ENCODE measurements around the gene NOP9. TPM values are rescaled to one million over a fixed set of nuclear protein-coding genes. Genes with fewer than 3 reads are reported as not detected.

Gene NOP9
- total RNA-seq, result 14.2 and 17.1 TPM in 2 replicates

GRCh38 chr14:24299255-24300191 lies at the start of gene NOP9, which contains the start of gene DHRS1:
Gene NOP9, plus strand, starts transcription at chr14:24299850. Its CDS starts 105 bp downstream, at chr14:24299955.
Gene DHRS1, minus strand, starts transcription at chr14:24299780. Its CDS starts 674 bp downstream, at chr14:24299106.

GRCh38 chr14:24262821-24263733 lies 36.6 kb upstream of the NOP9 start, which contains the start of gene TGM1:
Gene TGM1, minus strand, starts transcription at chr14:24263177. Its CDS starts 825 bp downstream, at chr14:24262352.

GRCh38 chr14:24271134-24271833 lies 28.4 kb upstream of the NOP9 start, which contains the start of gene RABGGTA:
Gene RABGGTA, minus strand, starts transcription at chr14:24271597. Its CDS starts 482 bp downstream, at chr14:24271115.

GRCh38 chr14:24307575-24308341 lies 8.1 kb downstream of the NOP9 start, which contains the start of gene CIDEB:
Gene CIDEB, minus strand, starts transcription at chr14:24307977. Its CDS starts 119 bp downstream, at chr14:24307858.

GRCh38 chr14:24309538-24310264 lies 10.1 kb downstream of the NOP9 start, which contains the start of gene LTB4R2:
Gene LTB4R2, plus strand, starts transcription at chr14:24310140. Its CDS starts 525 bp downstream, at chr14:24310665.

GRCh38 chr14:24310646-24311604 lies 11.3 kb downstream of the NOP9 start, which contains the start of gene LTB4R:
Gene LTB4R, plus strand, starts transcription at chr14:24311502. Its CDS starts 4,150 bp downstream, at chr14:24315652.

GRCh38 chr14:24334431-24335291 lies 35.0 kb downstream of the NOP9 start, which contains the start of gene ADCY4:
Gene ADCY4, minus strand, starts transcription at chr14:24335071. Its CDS starts 419 bp downstream, at chr14:24334652.

GRCh38 chr14:24339284-24340151 lies 39.9 kb downstream of the NOP9 start, which contains the start of gene RIPK3:
Gene RIPK3, minus strand, starts transcription at chr14:24339991. Its CDS starts 165 bp downstream, at chr14:24339826.

Other genes with a start within 250 kb of the NOP9 start
- under 0.01 TPM in 2 replicates for gene CARMIL3, start 247.8 kb upstream of the NOP9 start, total RNA-seq
- gene CPNE6, start 228.3 kb upstream of the NOP9 start, total RNA-seq, result not detected in 2 replicates
- 20.1 and 38.3 TPM in 2 replicates for gene PCK2, start 205.5 kb upstream of the NOP9 start, total RNA-seq
- gene DCAF11, start 185.1 kb upstream of the NOP9 start, total RNA-seq, result 50.9 and 53.0 TPM in 2 replicates
- 0.28 and 0.46 TPM in 2 replicates for gene NRL, start 184.9 kb upstream of the NOP9 start, total RNA-seq
- under 0.01 TPM in 1 of 2 replicates, not detected in the other for gene FITM1, start 169.2 kb upstream of the NOP9 start, total RNA-seq
- 104 and 134 TPM in 2 replicates for gene PSME1, start 163.7 kb upstream of the NOP9 start, total RNA-seq
- gene EMC9, start 158.3 kb upstream of the NOP9 start, total RNA-seq, result 17.4 and 17.8 TPM in 2 replicates
- 83.8 and 104 TPM in 2 replicates for gene PSME2, start 153.2 kb upstream of the NOP9 start, total RNA-seq
- 25.0 and 32.0 TPM in 2 replicates for gene RNF31, start 152.4 kb upstream of the NOP9 start, total RNA-seq
- gene IRF9, start 138.6 kb upstream of the NOP9 start, total RNA-seq, result 65.7 and 69.2 TPM in 2 replicates
- 0.85 and 1.2 TPM in 2 replicates for gene REC8, start 127.8 kb upstream of the NOP9 start, total RNA-seq
- gene IPO4, start 111.0 kb upstream of the NOP9 start, total RNA-seq, result 27.4 and 27.8 TPM in 2 replicates
- gene TM9SF1, start 104.4 kb upstream of the NOP9 start, total RNA-seq, result 50.9 and 58.4 TPM in 2 replicates
- 0.14 and 0.28 TPM in 2 replicates for gene TSSK4, start 94.2 kb upstream of the NOP9 start, total RNA-seq
- gene CHMP4A, start 86.4 kb upstream of the NOP9 start, total RNA-seq, result 19.7 and 20.3 TPM in 2 replicates
- gene MDP1, start 83.8 kb upstream of the NOP9 start, total RNA-seq, result 16.2 and 17.7 TPM in 2 replicates
- 226 and 239 TPM in 2 replicates for gene NEDD8, start 67.5 kb upstream of the NOP9 start, total RNA-seq
- 123 and 126 TPM in 2 replicates for gene GMPR2, start 66.9 kb upstream of the NOP9 start, total RNA-seq
- gene TINF2, start 57.2 kb upstream of the NOP9 start, total RNA-seq, result 37.0 and 42.7 TPM in 2 replicates
- gene TGM1, start 36.7 kb upstream of the NOP9 start, total RNA-seq, result 0.71 and 1.6 TPM in 2 replicates
- 16.6 and 20.1 TPM in 2 replicates for gene RABGGTA, start 28.3 kb upstream of the NOP9 start, total RNA-seq
- gene DHRS1, start 70 bp upstream of the NOP9 start, total RNA-seq, result 7.2 and 10.5 TPM in 2 replicates
- gene CIDEB, start 8.1 kb downstream of the NOP9 start, total RNA-seq, result 1.00 and 1.8 TPM in 2 replicates
- 1.6 and 2.7 TPM in 2 replicates for gene LTB4R2, start 10.3 kb downstream of the NOP9 start, total RNA-seq
- gene LTB4R, start 11.7 kb downstream of the NOP9 start, total RNA-seq, result 0.71 and 1.9 TPM in 2 replicates
- 3.4 and 5.3 TPM in 2 replicates for gene ADCY4, start 35.2 kb downstream of the NOP9 start, total RNA-seq
- 2.5 and 2.8 TPM in 2 replicates for gene RIPK3, start 40.1 kb downstream of the NOP9 start, total RNA-seq
- 48.2 and 66.7 TPM in 2 replicates for gene NFATC4, start 68.3 kb downstream of the NOP9 start, total RNA-seq
- gene NYNRIN, start 99.2 kb downstream of the NOP9 start, total RNA-seq, result 6.4 and 10.2 TPM in 2 replicates
- 3.3 and 3.4 TPM in 2 replicates for gene CBLN3, start 129.8 kb downstream of the NOP9 start, total RNA-seq
- gene KHNYN, start 130.1 kb downstream of the NOP9 start, total RNA-seq, result 42.5 and 60.6 TPM in 2 replicates
- gene SDR39U1, start 142.9 kb downstream of the NOP9 start, total RNA-seq, result 9.4 and 10.3 TPM in 2 replicates
- not detected in 2 replicates for gene CMA1, start 208.4 kb downstream of the NOP9 start, total RNA-seq

All from smooth muscle cell of bladder (primary cell).